Measurements from ENCODE around the gene KAZN.
"Not testable (repeated sequence)": the region's sequence is repeated elsewhere in the genome, so short reads cannot be mapped to it uniquely, and the experiment has no call there.

The KAZN gene

DNA sequence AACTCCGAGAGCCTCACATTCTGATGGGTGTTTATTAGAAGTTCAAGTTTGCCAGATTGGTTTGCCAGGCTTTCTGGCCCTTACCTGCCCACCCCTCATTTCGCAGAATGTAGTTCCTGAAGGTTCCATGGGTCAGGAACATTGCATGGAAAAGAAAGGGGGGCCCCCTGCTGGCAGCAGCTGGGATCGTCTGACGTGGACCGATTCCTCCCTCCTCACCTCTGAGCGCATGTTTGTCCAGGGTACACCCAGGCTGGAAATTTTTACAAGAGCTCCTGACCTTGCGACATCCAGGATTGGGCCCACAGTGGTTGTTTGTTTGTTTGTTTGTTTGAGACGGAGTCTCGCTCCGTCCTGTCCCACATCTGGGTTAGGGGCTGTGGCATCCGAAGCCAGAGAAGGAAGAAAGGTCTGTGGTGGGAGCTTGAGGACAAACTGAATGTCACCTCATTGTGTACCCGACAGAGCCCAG, 429.1 kb downstream of the KAZN start:
- DNase-seq: peak; percentile 16

DNA sequence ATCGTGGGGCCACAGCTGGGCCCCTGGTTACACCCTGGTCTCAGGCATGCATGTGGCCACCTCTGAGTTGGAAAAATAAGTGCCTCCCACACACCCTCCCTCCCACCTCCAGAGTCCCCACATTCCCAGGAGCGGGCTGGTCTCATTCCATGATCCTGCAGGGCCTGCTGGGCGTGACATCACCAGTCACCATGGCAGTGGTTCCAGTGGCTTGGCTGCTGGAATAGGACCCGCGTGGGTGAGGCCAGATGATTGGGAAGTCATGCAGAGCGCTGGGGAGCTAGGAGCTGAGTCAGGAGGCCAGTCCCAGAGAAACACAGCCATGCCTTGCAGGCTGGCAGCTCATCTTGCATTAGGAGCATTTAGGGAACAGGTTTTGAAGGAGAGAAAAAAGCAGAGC, 429.6 kb downstream of the KAZN start:
- DNase-seq: no peak

DNA sequence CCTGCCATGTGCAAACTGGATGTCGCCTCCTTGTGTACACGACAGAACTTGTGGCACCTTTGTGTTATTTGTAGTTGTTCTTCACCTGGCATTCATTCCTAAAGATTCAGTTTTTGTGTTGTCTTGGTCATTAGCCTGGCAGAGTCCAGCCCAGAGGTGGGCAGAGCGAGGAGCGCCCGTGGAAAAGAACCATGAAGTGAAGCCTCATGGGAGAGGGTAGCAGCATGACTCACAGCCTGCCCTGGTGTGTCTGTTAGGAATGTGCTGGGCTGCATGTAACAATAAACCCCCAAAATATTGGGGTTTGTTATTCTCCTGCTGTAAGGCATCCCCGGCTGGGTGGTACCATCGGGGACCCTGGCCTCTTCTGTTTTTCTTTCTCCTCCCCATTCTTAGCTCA, 430.1 kb downstream of the KAZN start:
- DNase-seq: no peak

DNA sequence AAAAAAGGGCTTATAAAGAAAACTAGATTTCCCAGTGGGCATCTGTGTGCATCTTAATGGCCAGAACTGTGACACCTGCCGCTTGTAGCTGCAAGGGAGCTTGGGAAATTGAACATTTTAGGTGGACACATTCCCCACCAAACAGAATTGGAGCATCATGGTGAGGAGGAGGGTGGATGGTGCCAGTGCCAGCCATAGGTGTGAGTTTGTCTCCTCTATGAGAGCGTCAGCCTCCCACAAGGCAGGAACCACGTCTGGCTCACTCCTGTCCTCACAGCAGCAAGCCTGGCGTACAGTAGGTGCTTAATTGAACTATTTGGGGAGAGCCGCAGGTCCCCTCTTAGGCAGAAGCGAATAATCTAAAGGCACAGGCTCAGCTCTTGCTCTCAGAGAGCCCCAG, 430.6 kb downstream of the KAZN start:
- DNase-seq: no peak

GRCh38 chr1:15029786-15030185, 431.3 kb downstream of the KAZN start:
- no peak for DNase-seq

- no peak for DNase-seq
Measured at GRCh38 chr1:15031251-15031933, 432.9 kb downstream of the KAZN start.

DNA sequence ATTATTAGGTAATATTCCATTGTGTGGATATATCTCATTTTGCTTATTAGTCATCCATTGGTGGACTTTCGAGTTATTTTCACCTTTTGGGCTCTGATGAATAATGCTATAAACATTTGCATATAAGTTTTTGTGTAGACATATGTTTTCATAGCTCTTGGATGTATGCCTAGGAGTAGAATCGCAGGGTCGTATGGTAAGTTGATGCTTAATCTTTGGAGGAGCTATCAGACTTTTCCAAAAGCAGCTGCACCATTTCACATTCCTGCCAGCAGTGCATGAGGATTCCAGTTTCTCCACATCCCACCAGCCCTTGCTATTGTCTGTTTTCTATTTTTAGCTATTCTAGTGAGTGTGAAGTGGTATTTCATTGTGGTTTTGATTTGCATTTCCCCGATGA, 434.8 kb downstream of the KAZN start:
- DNase-seq: no peak

DNA sequence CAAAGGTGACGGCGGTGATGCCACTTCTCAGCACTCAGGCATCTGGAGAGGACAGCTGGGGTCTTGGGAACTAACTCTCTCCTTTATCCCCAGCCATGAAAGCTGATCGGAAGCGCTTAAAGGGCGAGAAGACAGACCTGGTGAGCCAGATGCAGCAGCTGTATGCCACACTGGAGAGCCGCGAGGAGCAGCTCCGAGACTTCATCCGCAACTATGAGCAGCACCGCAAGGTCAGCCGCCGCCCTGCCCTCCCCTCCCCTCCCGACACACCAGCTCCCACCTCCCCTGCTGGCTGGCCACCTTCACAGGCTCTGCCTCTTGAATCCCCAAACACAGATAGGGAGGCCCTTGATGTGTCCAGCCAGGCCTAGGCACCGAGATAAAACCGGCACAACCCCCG, 436.2 kb downstream of the KAZN start:
- DNase-seq: no peak

- DNase-seq: no peak
Measured at GRCh38 chr1:15035236-15035635, 436.8 kb downstream of the KAZN start.

DNA sequence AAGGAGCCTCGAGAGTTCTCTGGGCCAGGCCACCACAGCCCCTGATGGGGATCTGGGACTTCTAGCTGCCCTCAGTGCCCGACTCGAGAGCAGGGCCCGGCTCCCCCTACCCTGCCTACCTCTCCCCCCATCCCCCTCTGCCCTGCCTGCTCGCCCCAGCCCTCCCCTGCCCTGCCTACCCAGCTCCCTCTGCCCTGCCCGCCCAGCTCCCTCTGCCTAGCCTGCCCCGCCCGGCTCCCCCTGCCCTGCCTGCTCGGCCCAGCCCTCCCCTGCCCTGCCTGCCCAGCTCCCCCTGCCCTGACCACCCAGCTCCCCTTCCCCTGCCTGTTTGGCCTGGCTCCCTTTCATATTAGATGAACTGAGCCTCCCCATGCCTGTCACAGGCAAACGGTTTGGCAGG, 437.6 kb downstream of the KAZN start:
- DNase-seq: no peak

- DNase-seq: peak; percentile 9
Measured at GRCh38 chr1:15038232-15039016, 439.9 kb downstream of the KAZN start.

GRCh38 chr1:15039017-15039648, 440.6 kb downstream of the KAZN start:
- DNase-seq: no peak

GRCh38 chr1:15039901-15040300, 441.4 kb downstream of the KAZN start:
- DNase-seq: no peak

DNA sequence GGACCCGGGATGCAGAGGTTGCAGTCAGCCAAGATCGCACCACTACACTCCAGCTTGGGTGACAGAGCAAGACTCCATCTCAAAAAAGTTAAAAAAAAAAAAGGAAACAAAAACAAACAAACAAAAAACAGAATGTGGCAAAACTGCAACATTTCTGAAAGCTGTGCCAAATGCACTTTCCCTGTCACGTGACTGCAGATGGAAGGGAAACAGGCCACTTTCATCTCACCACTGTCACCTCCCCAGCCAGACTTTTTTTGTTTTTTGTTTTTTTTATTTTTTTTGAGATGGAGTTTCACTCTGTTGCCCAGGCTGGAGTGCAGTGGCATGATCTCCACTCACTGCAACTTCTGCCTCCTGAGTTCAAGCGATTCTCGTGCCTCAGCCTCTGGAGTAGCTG, 442.2 kb downstream of the KAZN start:
- not testable (repeated sequence) for DNase-seq

- no peak for DNase-seq
Measured at GRCh38 chr1:15042866-15043265, 444.4 kb downstream of the KAZN start.

DNA sequence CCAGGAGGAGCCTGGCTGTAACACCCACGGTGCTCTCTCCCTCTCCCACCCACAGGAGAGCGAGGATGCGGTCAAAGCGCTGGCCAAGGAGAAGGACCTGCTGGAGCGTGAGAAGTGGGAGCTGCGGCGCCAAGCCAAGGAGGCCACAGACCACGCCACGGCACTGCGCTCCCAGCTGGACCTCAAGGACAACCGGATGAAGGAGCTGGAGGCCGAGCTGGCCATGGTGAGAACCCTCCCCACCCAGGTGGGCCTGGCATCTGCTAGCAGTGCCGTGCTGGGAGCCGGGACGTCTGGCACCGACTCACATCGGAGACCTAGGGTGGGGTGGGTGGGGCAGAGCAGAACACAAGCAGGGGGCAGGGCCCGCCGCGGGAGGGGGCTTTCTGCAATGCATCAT, 445.4 kb downstream of the KAZN start:
- no peak for DNase-seq

DNA sequence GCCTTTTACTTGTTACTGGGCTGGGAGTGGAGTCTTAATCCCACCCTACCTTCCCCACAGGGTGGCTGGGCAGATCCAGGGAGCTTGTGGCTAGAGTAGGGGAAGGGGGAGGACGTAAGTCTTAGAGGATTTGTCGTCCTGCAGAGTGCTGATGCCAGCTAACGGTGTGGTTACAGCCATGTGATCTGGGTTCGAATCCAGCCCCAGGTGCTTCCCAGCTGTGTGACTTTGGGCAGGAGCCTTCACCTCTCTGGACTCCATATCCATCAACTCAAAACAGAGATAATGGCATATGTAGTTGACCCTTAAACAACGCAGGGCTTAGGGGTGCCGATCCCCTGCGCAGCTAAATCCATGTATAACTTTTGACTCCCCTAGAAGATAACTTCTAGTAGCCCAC, 446.6 kb downstream of the KAZN start:
- no peak for DNase-seq

DNA sequence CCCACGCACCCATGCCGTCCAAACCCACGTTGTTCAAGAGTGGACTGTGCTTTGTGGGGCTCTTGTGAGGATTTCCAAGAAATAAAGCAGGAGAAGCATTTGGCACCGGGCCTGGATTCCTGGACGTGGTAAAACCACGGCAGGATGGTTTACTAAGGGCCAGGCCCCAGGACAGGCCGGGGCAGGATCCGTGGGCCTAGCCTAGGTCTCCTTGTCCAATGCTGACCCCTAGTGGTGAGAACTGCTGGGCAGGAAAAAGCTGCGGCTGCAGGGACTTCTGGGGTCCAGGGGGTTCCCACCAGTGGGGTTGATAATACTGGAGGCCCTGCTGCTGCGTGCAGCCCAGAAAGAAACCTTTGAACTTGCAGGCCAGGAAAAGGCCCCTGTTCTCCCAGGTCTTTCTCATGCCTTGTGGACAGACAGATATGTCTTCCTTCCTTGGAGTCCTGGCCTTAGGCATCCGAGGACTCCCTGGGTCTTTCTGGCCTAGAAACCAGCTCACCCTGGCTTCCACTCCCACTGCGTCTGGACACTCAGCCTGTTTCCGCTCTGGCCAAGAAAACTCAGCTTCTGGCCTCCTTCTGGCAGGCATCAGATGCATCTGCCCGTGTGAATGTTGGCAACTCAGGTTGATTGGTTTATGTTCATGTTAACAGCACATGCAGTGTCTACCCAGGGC, 448.1 kb downstream of the KAZN start:
- peak; percentile 47 for DNase-seq

DNA sequence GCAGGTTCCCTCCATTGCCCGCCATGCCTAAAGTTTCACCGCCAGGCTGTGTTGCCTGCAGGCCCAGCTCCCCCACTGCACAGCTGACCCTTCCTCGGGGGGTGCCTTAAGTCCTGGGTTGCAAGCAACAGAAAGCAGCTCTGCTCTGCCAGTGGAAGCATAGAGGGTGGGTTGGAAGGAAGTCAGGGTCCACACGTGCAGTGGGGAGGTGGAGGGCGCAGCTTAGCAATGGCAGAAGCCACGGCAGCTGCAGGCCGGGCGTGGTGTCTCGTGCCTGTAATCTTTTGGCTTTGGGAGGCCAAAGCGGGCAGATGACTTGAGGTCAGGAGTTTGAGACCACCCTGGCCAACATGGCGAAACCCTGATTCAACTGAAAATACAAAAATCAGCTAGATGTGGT, 448.8 kb downstream of the KAZN start:
- no peak for DNase-seq

- DNase-seq: no peak
Measured at GRCh38 chr1:15048437-15048980, 450.0 kb downstream of the KAZN start.

DNA sequence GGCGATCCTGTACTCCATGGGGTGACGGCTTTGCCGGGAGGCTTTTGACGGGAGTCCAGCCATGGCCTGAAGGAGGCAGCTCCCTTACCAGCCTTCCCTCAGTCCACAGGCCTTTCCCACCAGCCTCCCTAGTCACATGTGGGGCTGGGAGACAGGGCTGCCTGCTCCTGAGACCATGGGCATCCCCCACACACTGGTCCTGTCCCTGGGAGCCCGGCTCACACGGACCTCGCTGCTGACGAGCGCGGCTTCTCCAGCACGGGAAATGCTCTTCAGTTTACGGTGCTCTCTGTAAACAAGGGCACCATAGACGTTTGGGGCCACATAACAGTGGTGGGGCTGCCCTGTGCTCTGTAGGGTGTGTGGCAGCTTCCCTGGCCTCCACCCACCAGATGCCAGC, 450.6 kb downstream of the KAZN start:
- DNase-seq: no peak

DNA sequence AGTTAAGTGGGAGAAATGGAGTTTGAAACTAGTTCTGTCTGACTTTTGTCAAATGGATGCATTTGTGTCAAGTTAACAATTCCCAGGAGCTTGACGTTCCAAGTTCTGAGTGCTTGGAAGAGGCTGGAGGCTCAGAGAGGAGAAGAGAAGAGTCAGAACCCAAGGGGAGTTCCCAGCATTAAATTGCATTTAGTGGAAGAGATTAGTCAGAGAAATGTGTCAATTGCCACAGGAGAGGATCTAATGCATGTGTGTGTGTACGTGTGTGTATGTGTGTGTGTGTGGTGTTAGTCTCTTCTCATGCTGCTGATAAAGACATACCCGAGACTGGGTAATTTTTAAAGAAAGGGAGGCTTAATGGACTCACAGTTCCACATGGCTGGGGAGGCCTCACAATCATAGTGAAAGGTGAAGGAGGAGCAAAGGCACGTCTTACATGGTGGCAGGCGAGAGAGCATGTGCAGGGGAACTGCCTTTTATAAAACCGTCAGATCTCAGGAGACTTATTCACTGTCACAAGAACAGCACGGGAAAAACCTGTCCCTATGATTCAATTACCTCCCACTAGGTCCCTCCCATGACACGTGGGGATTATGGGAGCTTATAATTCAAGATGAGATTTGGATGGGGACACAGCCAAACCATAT, 453.5 kb downstream of the KAZN start:
- DNase-seq: no peak

GRCh38 chr1:15053153-15053552, 454.7 kb downstream of the KAZN start:
- DNase-seq: no peak

Data from NCI-H1105 (cell line).